GM23338 (cell line): ENCODE data around the gene SFR1. TPM values are rescaled to one million over a fixed set of nuclear protein-coding genes. Genes with fewer than 3 reads are reported as not detected.

Source experiments
- ATAC-seq: fragments of 200-7000 bp; cut with Tn5 transposase; 3 replicates; pipeline ENCODE4 v1.9.1; 2020
- DNase-seq: peaks from one replicate; pipeline ENCODE4 v3.0.0-alpha.2; 2015; ENCODE audit warnings: low spot score
- H2AFZ ChIP-seq: fragments of 200-600 bp; sonication (generic); 2 replicates; pipeline ENCODE4 v1.8.0; 2016; ENCODE audit warnings: antibody characterized with exemption, mild to moderate bottlenecking, moderate library complexity
- H3F3A ChIP-seq: fragments of 200-600 bp; sonication (generic); replicated peaks from 2 replicates; pipeline ENCODE4 v1.8.0; 2017; ENCODE audit warnings: antibody characterized with exemption, mixed run types, low read depth
- H3K27ac ChIP-seq: fragments of 200-600 bp; sonication (generic); 2 replicates; pipeline ENCODE4 v1.6.1; 2016; ENCODE audit warnings: low read depth
- H3K27me3 ChIP-seq: fragments of 200-600 bp; sonication (generic); 2 replicates; pipeline ENCODE4 v1.8.0; 2016; ENCODE audit warnings: mild to moderate bottlenecking, mixed run types, moderate library complexity; ENCODE audit not compliant: insufficient read depth
- H3K36me3 ChIP-seq: fragments of 200-600 bp; sonication (generic); 2 replicates; pipeline ENCODE4 v1.8.0; 2016; ENCODE audit warnings: mild to moderate bottlenecking; ENCODE audit not compliant: insufficient read depth
- H3K4me1 ChIP-seq: fragments of 200-600 bp; sonication (generic); 2 replicates; pipeline ENCODE4 v1.8.0; 2016; ENCODE audit warnings: mild to moderate bottlenecking, moderate library complexity; ENCODE audit not compliant: insufficient read depth
- H3K4me2 ChIP-seq: fragments of 200-600 bp; sonication (generic); 2 replicates; pipeline ENCODE4 v1.7.1; 2017; ENCODE audit warnings: mixed run types
- H3K4me3 ChIP-seq: fragments of 200-600 bp; sonication (generic); 2 replicates; pipeline ENCODE4 v1.6.1; 2016; ENCODE audit warnings: mixed run types
- H3K79me2 ChIP-seq: fragments of 200-600 bp; sonication (generic); replicated peaks from 2 replicates; pipeline ENCODE4 v1.8.0; 2017; ENCODE audit warnings: mild to moderate bottlenecking; ENCODE audit not compliant: insufficient read depth
- H3K9me2 ChIP-seq: fragments of 200-600 bp; sonication (generic); 2 replicates; pipeline ENCODE4 v1.8.0; 2017; ENCODE audit not compliant: insufficient read depth
- H4K20me1 ChIP-seq: fragments of 200-600 bp; sonication (generic); replicated peaks from 2 replicates; pipeline ENCODE4 v1.8.0; 2017; ENCODE audit warnings: mild to moderate bottlenecking; ENCODE audit not compliant: insufficient read depth
- H3K27ac Mint-ChIP-seq: 2 replicates; pipeline ENCODE4 v1.8.0; 2020; ENCODE audit warnings: inconsistent platforms, mild to moderate bottlenecking, moderate library complexity, mixed read lengths
- H3K27me3 Mint-ChIP-seq: 3 replicates; pipeline ENCODE4 v1.8.0; 2022; ENCODE audit warnings: low read depth, mild to moderate bottlenecking, moderate library complexity, mixed read lengths, inconsistent platforms; ENCODE audit not compliant: insufficient read depth, poor library complexity
- H3K36me3 Mint-ChIP-seq: 3 replicates; pipeline ENCODE4 v1.8.0; 2021; ENCODE audit warnings: low read depth, mild to moderate bottlenecking, inconsistent platforms, moderate library complexity, mixed read lengths
- H3K4me1 Mint-ChIP-seq: 3 replicates; pipeline ENCODE4 v1.8.0; 2020; ENCODE audit warnings: mild to moderate bottlenecking, inconsistent platforms, mixed read lengths
- H3K4me3 Mint-ChIP-seq: 3 replicates; pipeline ENCODE4 v1.8.0; 2021; ENCODE audit warnings: moderate library complexity, mild to moderate bottlenecking, inconsistent platforms, mixed read lengths
- H3K9me3 Mint-ChIP-seq: 3 replicates; pipeline ENCODE4 v1.8.0; 2020; ENCODE audit warnings: moderate library complexity, mild to moderate bottlenecking, inconsistent platforms, mixed read lengths
- CREB1 ChIP-seq: fragments of 250-450 bp; sonication (Bioruptor Pico); IDR thresholded peaks from 2 replicates; pipeline ENCODE4 v1.5.0; 2020; ENCODE audit warnings: low read depth, mild to moderate bottlenecking, moderate library complexity
- CTCF ChIP-seq, 2 experiments: fragments of 200-600 bp in 1 of 2; sonication (generic) in 1 of 2; conservative IDR thresholded peaks; 2 replicates each; pipeline versions ENCODE4 v1.5.1 to v1.6.1; 2016 to 2017; ENCODE audit warnings: antibody characterized with exemption in 2 of 2, low read depth in 2 of 2, mild to moderate bottlenecking in 2 of 2, moderate library complexity in 1 of 2
- ETS1 ChIP-seq: IDR thresholded peaks from 2 replicates; pipeline ENCODE4 v1.6.1; 2016; ENCODE audit warnings: antibody characterized with exemption
- EZH2 ChIP-seq: fragments of 200-600 bp; sonication (generic); IDR thresholded peaks from one replicate; pipeline ENCODE4 v1.8.0; 2017; ENCODE audit warnings: antibody characterized with exemption, mild to moderate bottlenecking, low read depth; ENCODE audit not compliant: unreplicated experiment
- EZH2phosphoT487 ChIP-seq: fragments of 200-600 bp; sonication (generic); IDR thresholded peaks from one replicate; pipeline ENCODE4 v1.8.1; 2018; ENCODE audit warnings: antibody characterized with exemption; ENCODE audit not compliant: unreplicated experiment
- JUNB ChIP-seq: IDR thresholded peaks from one replicate; pipeline ENCODE4 v1.6.1; 2016; ENCODE audit warnings: antibody characterized with exemption; ENCODE audit not compliant: unreplicated experiment
- NANOG ChIP-seq: IDR thresholded peaks from 2 replicates; pipeline ENCODE4 v1.6.1; 2016; ENCODE audit warnings: antibody characterized with exemption, borderline replicate concordance
- POLR2AphosphoS5 ChIP-seq: IDR thresholded peaks from 2 replicates; pipeline ENCODE4 v1.6.1; 2016; ENCODE audit warnings: antibody characterized with exemption, low read depth
- REST ChIP-seq: IDR thresholded peaks from one replicate; pipeline ENCODE4 v1.6.1; 2018; ENCODE audit warnings: antibody characterized with exemption; ENCODE audit not compliant: unreplicated experiment
- STAT1 ChIP-seq: IDR thresholded peaks from one replicate; pipeline ENCODE4 v1.6.1; 2016; ENCODE audit warnings: antibody characterized with exemption; ENCODE audit not compliant: unreplicated experiment
- ZNF114 ChIP-seq: fragments of 250-450 bp; sonication (Bioruptor Pico); IDR thresholded peaks from 2 replicates; pipeline ENCODE4 v1.5.0; 2020; ENCODE audit warnings: mild to moderate bottlenecking, moderate library complexity
- ZNF331 ChIP-seq: fragments of 250-450 bp; sonication (Bioruptor Pico); IDR thresholded peaks from 2 replicates; pipeline ENCODE4 v1.5.0; 2020; ENCODE audit warnings: low read depth, mild to moderate bottlenecking, moderate library complexity
- ZNF462 ChIP-seq: fragments of 250-450 bp; sonication (Bioruptor Pico); IDR thresholded peaks from 2 replicates; pipeline ENCODE4 v1.5.0; 2020; ENCODE audit warnings: mild to moderate bottlenecking, moderate library complexity
- polyA plus RNA-seq: library from polyadenylated mRNA; unstranded; fragments of >200 nt; fragmentation: Nextera tagmentation; extraction: Ambion mirVana; gene quantifications from 2 replicates; pipeline ENCODE4 v1.2.1, GENCODE V29; 2016
- total RNA-seq: library from RNA; depleted of rRNA; stranded (reverse); fragments of >200 nt; shearing (Covaris generic); gene quantifications from 2 replicates; pipeline ENCODE4 v1.2.3, GENCODE V29; 2014

SFR1 gene
- total and polyA plus RNA-seq, 2 experiments from 2014 or later, result 8.3 to 13.0 TPM

- Histone ChIP-seq H3K79me2 (no peaks in the 10 kb centered on the region), H4K20me1 (no peaks in the 10 kb centered on the region), H3K4me2 (no peak overlapping the region), H3K4me3 (no peak overlapping the region), H3F3A (no peaks in the 10 kb centered on the region), H3K36me3 (no peaks in the 10 kb centered on the region), H3K9me2 (no peaks in the 10 kb centered on the region), H3K4me1 (peaks cover 6% of the 10 kb centered on the region; the same call in 1 of the 2 replicates), H3K27ac (no peak overlapping the region), H3K27me3 (no peaks in the 10 kb centered on the region), H2AFZ (no peak overlapping the region)
- DNase-seq, result no peak
- no peaks in the 10 kb centered on the region for H3K27me3 Mint-ChIP-seq
- peaks cover 4% of the 10 kb centered on the region for H3K4me1 Mint-ChIP-seq
- no peak for ATAC-seq
- TF ChIP-seq JUNB (no peak), CREB1 (CRISPR knock-in tag) (no peak), ZNF331 (CRISPR knock-in tag) (no peak), REST (no peak), ZNF114 (CRISPR knock-in tag) (no peak), NANOG (no peak), ETS1 (no peak), EZH2 (no peak), ZNF462 (CRISPR knock-in tag) (no peak), EZH2phosphoT487 (no peak), CTCF (conservative IDR thresholded peaks at IDR 0.05; ENCODE audit: low read depth in 2 of 2) (no peak), STAT1 (no peak), POLR2AphosphoS5 (no peak)
- H3K27ac Mint-ChIP-seq, result no peak overlapping the region
- H3K36me3 Mint-ChIP-seq, result no peaks in the 10 kb centered on the region
- H3K4me3 Mint-ChIP-seq, result no peak overlapping the region
- H3K9me3 Mint-ChIP-seq, result no peaks in the 10 kb centered on the region
Measured at GRCh38 chr10:104103956-104104355, 18.0 kb upstream of the SFR1 start.
